ENCODE measurements around the gene ACOT4.
"Not testable (repeated sequence)": the region's sequence is repeated elsewhere in the genome, so short reads cannot be mapped to it uniquely, and the experiment has no call there.

ACOT4 gene

GRCh38 chr14:73591690-73592449 lies at the start of gene ACOT4:
TSS of gene ACOT4 (plus strand) at chr14:73591873. CDS start at chr14:73591960, 87 bp downstream.
- DNase-seq: peak; percentile 60

- not testable (repeated sequence) for DNase-seq
These were observed 48.7 kb upstream of the ACOT4 start for GRCh38 chr14:73542961-73543360.

- not testable (repeated sequence) for DNase-seq
These were observed 46.3 kb upstream of the ACOT4 start for GRCh38 chr14:73545353-73545752.

- DNase-seq: not testable (repeated sequence)
These were observed 42.6 kb upstream of the ACOT4 start for GRCh38 chr14:73549097-73549496.

GRCh38 chr14:73549889-73550524 lies 41.7 kb upstream of the ACOT4 start:
- not testable (repeated sequence) for DNase-seq

- no peak for DNase-seq
These were observed 37.8 kb upstream of the ACOT4 start for GRCh38 chr14:73553845-73554244.

GRCh38 chr14:73557201-73557600 lies 34.5 kb upstream of the ACOT4 start:
- not testable (repeated sequence) for DNase-seq

- DNase-seq: not testable (repeated sequence)
These were observed 33.4 kb upstream of the ACOT4 start for GRCh38 chr14:73558238-73558637.

- not testable (repeated sequence) for DNase-seq
These were observed 29.4 kb upstream of the ACOT4 start for GRCh38 chr14:73562256-73562655.

- DNase-seq: not testable (repeated sequence)
These were observed 29.0 kb upstream of the ACOT4 start for GRCh38 chr14:73562696-73563095.

GRCh38 chr14:73566431-73566830 lies 25.2 kb upstream of the ACOT4 start:
- not testable (repeated sequence) for DNase-seq

GRCh38 chr14:73566935-73567334 lies 24.7 kb upstream of the ACOT4 start:
- not testable (repeated sequence) for DNase-seq

GRCh38 chr14:73567358-73567757 lies 24.3 kb upstream of the ACOT4 start:
- no peak for DNase-seq

- DNase-seq: no peak
These were observed 23.5 kb upstream of the ACOT4 start for GRCh38 chr14:73567951-73568885.

GRCh38 chr14:73568886-73569184 lies 22.8 kb upstream of the ACOT4 start:
- DNase-seq: not testable (repeated sequence)

GRCh38 chr14:73569185-73569958 lies 22.3 kb upstream of the ACOT4 start, which contains the start of gene ACOT2:
TSS of gene ACOT2 (plus strand) at chr14:73569213. CDS start at chr14:73569241, 28 bp downstream.
- peak; percentile 89 for DNase-seq

GRCh38 chr14:73570913-73571312 lies 20.8 kb upstream of the ACOT4 start:
- DNase-seq: peak; percentile 54

GRCh38 chr14:73573034-73573433 lies 18.6 kb upstream of the ACOT4 start:
- not testable (repeated sequence) for DNase-seq

GRCh38 chr14:73573740-73574139 lies 17.9 kb upstream of the ACOT4 start:
- DNase-seq: not testable (repeated sequence)

- DNase-seq: not testable (repeated sequence)
These were observed 17.4 kb upstream of the ACOT4 start for GRCh38 chr14:73574251-73574650.

GRCh38 chr14:73576391-73576790 lies 15.3 kb upstream of the ACOT4 start:
- no peak for DNase-seq

GRCh38 chr14:73577214-73577613 lies 14.5 kb upstream of the ACOT4 start:
- not testable (repeated sequence) for DNase-seq

Measured in left hindlimb (tissue), 1 donor.